ELR (cell line): ENCODE results near the gene EFS.

Source experiments
- DNase-seq: peaks from one replicate; pipeline ENCODE4 v3.0.0-alpha.2; 2015; ENCODE audit warnings: low read depth

The EFS gene

DNA sequence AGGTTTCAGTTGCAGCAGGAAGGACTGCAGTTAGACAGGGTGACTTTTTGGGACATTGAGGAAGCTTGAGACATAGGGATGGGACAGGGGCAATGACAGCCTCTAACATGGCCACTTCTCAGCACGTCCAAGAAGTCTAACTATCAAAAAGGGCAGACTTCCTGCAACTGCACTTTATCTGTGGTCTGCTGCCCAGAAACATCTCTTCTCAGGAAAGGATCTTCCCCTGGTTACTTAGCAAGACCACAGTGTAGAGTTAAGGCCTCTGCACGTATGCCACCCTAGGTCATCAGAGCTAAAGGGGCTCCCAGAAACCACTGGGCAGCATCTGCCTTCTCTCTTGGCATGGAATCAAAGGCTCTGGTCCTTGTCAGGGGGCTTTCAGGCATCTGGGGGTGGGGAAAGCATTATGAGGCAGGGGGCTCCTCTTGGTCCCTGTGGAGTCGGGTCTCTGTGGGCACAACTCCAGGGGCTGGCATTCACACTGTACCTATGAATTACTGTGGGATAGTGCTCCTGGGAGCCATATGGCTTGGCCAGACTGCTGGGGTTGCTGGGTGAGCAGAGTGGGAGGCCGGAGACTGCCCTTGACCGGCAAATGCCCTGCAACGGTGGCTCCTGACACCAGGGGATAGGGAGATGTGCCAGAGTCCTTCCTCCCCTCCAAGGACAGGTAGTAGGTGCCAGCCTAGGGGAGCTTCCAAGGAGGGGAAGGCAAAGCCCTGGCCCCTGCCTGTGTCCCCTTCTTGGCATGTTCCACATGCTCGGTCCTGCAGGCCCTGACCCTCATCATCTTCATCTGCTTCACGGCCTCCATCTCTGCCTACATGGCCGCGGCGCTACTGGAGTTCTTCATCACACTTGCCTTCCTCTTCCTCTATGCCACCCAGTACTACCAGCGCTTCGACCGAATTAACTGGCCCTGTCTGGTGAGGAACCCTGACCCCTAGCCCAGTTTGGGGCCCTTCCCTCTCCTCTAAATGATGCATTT, 12.9 kb upstream of the EFS start:
- DNase-seq: no peak

GRCh38 chr14:23377198-23377550, 12.2 kb upstream of the EFS start:
- no peak for DNase-seq

GRCh38 chr14:23376482-23377197, 11.7 kb upstream of the EFS start, which contains the start of gene CMTM5:
Gene CMTM5 (plus strand): TSS chr14:23377046. CDS start chr14:23377252, 206 bp downstream.
- DNase-seq: no peak

DNA sequence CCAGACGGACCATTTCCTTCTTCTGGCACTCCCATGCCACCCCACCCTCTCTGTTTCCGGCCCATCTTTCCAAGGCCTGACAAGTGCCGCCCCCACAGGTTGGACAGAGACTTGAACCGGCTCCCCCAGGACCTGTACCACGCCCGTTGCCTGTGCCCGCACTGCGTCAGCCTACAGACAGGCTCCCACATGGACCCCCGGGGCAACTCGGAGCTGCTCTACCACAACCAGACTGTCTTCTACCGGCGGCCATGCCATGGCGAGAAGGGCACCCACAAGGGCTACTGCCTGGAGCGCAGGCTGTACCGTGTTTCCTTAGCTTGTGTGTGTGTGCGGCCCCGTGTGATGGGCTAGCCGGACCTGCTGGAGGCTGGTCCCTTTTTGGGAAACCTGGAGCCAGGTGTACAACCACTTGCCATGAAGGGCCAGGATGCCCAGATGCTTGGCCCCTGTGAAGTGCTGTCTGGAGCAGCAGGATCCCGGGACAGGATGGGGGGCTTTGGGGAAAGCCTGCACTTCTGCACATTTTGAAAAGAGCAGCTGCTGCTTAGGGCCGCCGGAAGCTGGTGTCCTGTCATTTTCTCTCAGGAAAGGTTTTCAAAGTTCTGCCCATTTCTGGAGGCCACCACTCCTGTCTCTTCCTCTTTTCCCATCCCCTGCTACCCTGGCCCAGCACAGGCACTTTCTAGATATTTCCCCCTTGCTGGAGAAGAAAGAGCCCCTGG, 10.7 kb upstream of the EFS start:
- DNase-seq: no peak

- no peak for DNase-seq
Observed at GRCh38 chr14:23373041-23373440, 8.1 kb upstream of the EFS start.

DNA sequence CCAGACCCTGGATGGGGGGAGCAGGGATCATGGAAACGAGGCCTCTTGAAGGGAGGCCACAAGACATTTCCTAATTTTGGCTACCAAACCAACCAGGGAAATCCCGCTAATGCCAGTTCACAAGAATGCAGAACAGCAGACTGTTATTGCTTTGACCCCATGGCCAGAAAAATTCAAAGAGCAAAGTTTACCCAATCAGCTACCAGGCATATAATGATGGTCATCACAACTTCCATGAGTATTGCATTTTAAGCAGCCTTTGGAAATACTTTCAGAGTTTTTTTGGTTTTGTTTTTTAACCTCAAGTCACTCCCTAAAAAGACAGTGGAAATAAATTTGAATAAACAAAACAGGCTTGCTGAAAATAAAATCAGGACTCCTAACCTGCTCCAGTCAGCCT, 7.5 kb upstream of the EFS start, which contains the start of gene IL25:
IL25 (plus strand) TSS at position 301 of the 400 bp plus-strand sequence.
- DNase-seq: no peak

GRCh38 chr14:23371865-23372264, 6.9 kb upstream of the EFS start:
- DNase-seq: no peak

DNA sequence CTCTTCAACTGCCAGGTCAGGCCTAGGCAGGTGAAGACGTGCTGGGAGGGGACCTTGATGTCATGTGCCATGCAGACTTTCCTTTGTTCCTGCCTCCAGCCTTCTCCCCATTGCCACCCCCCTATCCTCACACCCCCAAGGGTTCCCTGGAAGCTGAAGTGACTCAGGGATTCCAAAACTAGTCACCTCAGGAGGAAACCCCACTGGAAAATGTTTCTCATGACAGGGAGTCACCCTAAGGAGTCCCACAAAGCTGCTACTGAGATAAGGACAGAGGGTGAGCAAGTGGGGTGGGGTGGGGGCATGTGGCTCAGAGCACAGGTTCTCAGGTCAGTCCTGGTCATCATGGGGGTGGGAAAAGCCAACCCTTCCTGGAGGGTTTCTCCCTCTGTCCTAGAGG, 5.2 kb upstream of the EFS start:
- no peak for DNase-seq

GRCh38 chr14:23366426-23366921, 1.5 kb upstream of the EFS start:
- DNase-seq: peak; percentile 12

- no peak for DNase-seq
Observed at GRCh38 chr14:23365732-23366425, 907 bp upstream of the EFS start.

- DNase-seq: no peak
Observed at GRCh38 chr14:23364164-23365035, 572 bp downstream of the EFS start.

DNA sequence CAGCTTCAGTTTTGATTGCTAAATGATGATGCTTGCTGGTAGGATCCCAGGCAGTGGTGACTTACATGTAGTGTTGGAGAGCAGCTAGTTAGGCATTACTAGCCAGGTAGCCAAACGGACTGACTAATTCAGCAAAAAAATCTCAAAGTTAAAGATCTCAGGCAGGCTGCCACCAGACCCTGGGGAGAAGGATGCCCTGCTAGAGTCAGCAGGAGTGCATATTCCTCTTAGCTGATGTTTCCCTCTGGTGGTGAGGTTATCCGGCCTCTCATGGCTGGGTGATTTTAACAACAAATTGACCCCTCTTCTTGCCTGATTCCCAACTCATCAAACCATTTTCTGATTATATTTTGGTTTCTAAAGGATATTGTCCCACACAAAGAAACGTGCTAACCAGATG, 2.8 kb downstream of the EFS start:
- peak; percentile 24 for DNase-seq

GRCh38 chr14:23361763-23362162, 3.2 kb downstream of the EFS start:
- no peak for DNase-seq

DNA sequence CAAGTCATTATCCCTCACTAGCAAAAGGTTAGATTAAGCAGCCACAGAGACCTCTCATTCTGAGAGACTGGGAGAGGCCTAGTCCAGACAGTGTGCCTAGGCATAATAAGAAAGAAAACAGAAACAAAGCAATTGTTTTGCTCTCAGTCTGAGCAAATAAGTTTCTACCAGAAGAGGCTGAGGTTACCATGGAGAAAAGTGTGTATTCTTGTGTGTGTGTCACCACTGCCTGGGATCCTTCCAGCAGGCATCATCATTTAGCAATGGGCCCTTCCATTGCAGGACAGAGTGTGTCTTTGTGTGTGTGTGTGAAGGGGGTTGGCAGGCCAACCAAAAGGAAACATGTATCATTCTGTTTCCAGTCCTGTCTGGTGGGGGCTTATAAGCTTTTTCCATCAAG, 3.7 kb downstream of the EFS start:
- no peak for DNase-seq

- no peak for DNase-seq
Observed at GRCh38 chr14:23360496-23360895, 4.5 kb downstream of the EFS start.

DNA sequence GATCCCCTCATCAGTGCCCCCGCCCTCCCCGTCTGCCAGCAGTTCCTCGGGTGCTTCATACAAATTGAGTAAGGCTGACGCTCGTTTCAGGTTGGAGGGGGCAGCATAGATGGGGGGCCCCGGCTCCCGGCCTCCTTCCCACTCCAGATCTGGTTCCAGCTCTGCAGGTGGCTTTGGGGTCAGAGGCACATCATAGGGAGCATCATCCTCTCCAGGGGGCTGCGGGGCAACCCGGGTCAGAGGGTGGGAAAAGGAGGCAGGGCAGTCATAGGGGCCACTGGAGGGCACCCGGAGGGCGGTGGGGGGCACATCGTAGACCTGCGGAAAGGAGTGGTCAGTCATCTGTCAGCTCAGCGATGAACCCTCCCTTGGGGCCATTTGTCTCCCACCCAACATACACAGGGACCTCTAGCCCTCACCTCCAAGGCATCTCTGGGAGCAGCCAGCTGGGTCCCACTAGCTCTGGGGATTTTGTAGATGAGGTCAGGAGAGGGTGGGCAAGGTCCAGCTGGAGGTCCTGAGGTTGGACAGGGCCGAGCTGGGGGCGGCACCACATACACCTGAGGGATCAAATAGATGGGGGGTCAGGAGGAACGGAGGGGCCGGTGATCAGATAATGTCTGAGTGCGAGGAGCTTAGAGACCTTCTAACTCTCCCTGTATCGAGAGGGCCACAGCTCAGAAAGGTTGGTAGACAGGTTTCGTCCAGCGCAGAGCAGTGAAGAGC, 5.1 kb downstream of the EFS start:
- DNase-seq: no peak

GRCh38 chr14:23359167-23359626, 5.8 kb downstream of the EFS start:
- no peak for DNase-seq

DNA sequence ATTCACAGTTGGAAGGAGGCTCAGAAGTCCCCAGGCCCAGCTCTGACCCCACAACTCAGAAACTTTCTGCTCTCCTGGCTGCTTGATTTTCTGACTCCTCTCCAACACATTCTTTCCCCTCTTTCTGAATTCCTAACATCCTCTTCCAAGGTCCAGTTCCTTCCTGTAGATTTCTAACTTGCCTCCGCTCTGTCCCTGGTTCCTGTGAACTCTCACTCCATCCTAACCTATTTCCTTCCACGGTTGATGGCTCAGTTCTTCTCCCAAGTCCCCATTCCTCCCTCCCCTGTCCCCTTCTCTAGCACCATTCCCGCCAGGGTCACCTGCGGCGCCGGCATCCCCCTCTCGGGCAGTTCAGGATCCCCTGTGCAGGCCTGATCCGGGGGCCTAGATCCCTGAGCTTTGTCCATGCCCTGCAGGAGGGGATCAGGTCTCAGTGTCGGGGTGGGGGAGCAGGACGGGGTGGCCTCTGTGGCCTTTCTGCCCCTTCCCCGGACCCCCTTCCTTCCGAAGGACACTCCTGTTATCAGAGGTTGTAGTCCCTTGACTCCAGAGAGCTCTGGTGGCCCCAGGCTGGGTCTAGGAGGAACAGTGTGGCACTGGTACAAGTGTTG, 6.3 kb downstream of the EFS start:
- DNase-seq: no peak

DNA sequence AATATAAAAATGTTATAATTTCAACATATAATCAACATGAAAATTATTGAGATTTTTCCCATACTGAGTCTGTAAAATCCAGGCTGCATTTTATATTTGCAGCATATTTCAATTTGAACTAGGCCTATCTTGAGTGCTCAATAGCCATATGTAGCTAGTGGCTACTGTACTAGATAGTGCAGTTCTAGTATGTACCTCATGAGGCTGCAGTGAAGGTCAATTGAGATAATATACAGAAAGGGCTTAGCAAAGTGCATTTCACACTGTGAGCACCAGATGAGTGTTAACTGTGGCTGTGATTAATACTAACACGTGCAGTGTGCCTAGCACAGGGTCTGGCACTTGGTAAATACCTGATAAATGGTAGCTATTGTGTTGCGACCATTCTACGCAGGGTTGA, 6.9 kb downstream of the EFS start:
- no peak for DNase-seq
